ENCODE measurements around the gene SPRR3.

Gene SPRR3

DNA sequence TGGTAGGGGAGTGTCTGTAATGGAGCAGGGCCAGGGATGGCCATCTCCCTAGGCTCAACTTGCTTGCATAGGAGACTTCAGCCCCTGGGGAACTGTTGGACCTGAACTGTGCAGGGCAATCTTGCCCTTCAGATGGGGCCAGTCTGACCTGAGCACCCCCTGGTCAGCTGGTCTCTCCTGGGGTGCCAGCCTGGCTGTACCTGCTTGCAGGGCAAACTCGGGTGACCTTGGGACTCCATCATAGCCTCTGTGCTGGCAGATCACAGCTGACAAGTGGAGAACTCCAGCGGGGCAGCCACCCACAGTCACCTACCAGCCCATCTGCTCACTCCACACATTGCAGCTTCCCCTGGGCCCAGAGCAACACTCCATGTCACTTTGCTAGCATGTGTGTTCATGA lies 47.7 kb downstream of the SPRR3 start:
- DNase-seq (ENCODE audit: low read depth in 1 of 2, low spot score in 1 of 2): no peak
